SH-SY5Y (cell line): Measurements from ENCODE around the gene HDDC3.

ENCODE experiments used
- GATA2 ChIP-seq: IDR thresholded peaks from 2 replicates; pipeline ENCODE4 v1.6.1; 2011; ENCODE audit warnings: mild to moderate bottlenecking, low read depth, low read length
- GATA3 ChIP-seq: IDR thresholded peaks from 2 replicates; pipeline ENCODE4 v1.6.1; 2011; ENCODE audit warnings: low read depth, mild to moderate bottlenecking, low read length, moderate library complexity

GRCh38 chr15:90934949-90935751, 2.8 kb upstream of the HDDC3 start, which contains the start of gene UNC45A:
- TF ChIP-seq GATA2 (no peak), GATA3 (no peak)
